T-helper 1 cell treated with Interleukin-12 subunit alpha and Interleukin-12 subunit beta and Interleukin-4 antibody, amounts not matched to agents 30 μg/mL and 1 μg/mL, for 36 hours (primary cell): ENCODE results near the gene PRKAR1A.
"Not testable (repeated sequence)": the region's sequence is repeated elsewhere in the genome, so short reads cannot be mapped to it uniquely, and the experiment has no call there.

Source experiments
- H3K27ac Mint-ChIP-seq: one replicate; pipeline ENCODE4 v1.8.0; 2021; ENCODE audit warnings: mild to moderate bottlenecking, mixed read lengths
- H3K27me3 Mint-ChIP-seq: one replicate; pipeline ENCODE4 v1.8.0; 2021; ENCODE audit warnings: low read depth, mixed read lengths
- H3K36me3 Mint-ChIP-seq: one replicate; pipeline ENCODE4 v1.8.0; 2021; ENCODE audit warnings: low read depth, mixed read lengths
- H3K4me1 Mint-ChIP-seq: one replicate; pipeline ENCODE4 v1.8.0; 2021; ENCODE audit warnings: low read depth, mixed read lengths
- H3K4me3 Mint-ChIP-seq: one replicate; pipeline ENCODE4 v1.8.0; 2021; ENCODE audit warnings: mild to moderate bottlenecking, moderate library complexity, mixed read lengths
- H3K9me3 Mint-ChIP-seq: one replicate; pipeline ENCODE4 v1.8.0; 2021; ENCODE audit warnings: mixed read lengths

The PRKAR1A gene

DNA sequence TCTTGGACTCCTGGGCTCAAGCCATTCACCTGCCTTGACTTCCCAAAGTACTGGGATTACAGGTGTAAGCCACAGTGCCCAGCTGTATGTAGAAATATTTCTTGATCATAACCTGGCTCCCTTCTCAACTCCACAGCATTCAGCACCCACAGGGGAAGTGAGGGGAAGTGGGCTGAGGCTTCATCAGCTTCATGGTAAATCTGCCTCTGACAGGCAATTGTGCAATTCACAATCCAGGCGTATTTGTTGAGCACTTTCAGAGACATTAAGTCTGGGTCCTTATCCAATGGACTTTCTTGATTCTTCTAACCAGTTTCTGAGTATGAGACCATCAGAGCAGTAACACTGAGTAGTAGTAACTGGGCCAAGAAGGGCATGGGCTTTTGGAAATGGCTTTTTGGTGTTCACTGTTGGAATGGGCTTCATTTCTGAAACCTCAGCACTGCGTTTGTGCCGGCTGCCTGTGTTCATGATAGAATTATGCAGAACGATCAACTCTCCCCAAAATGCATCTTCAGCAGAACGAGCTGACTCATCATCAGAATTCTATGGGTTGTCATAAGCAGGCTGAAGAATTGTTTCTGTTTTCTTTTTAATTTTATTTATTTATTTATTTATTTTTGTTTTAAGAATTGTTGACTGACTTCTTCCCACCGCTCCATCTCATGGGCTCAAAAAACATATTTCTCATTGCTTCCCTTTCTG lies 60.1 kb downstream of the PRKAR1A start:
- no peak overlapping the region for H3K27ac Mint-ChIP-seq
- H3K4me1 Mint-ChIP-seq = no peaks in the 10 kb centered on the region
- H3K36me3 Mint-ChIP-seq = no peaks in the 10 kb centered on the region
- H3K9me3 Mint-ChIP-seq = no peaks in the 10 kb centered on the region
- H3K27me3 Mint-ChIP-seq = no peaks in the 10 kb centered on the region
- H3K4me3 Mint-ChIP-seq = no peak overlapping the region

- no peak overlapping the region for H3K27ac Mint-ChIP-seq
- no peaks in the 10 kb centered on the region for H3K4me1 Mint-ChIP-seq
- no peaks in the 10 kb centered on the region for H3K36me3 Mint-ChIP-seq
- no peaks in the 10 kb centered on the region for H3K27me3 Mint-ChIP-seq
- H3K9me3 Mint-ChIP-seq = no peaks in the 10 kb centered on the region
- no peak overlapping the region for H3K4me3 Mint-ChIP-seq
These were observed 61.1 kb downstream of the PRKAR1A start for GRCh38 chr17:68573338-68573737.

GRCh38 chr17:68576137-68576536 lies 63.9 kb downstream of the PRKAR1A start:
- Mint-ChIP-seq H3K36me3 (no peaks in the 10 kb centered on the region), H3K9me3 (no peaks in the 10 kb centered on the region), H3K4me3 (no peak overlapping the region), H3K4me1 (no peaks in the 10 kb centered on the region), H3K27ac (no peak overlapping the region), H3K27me3 (peaks cover 4% of the 10 kb centered on the region)

DNA sequence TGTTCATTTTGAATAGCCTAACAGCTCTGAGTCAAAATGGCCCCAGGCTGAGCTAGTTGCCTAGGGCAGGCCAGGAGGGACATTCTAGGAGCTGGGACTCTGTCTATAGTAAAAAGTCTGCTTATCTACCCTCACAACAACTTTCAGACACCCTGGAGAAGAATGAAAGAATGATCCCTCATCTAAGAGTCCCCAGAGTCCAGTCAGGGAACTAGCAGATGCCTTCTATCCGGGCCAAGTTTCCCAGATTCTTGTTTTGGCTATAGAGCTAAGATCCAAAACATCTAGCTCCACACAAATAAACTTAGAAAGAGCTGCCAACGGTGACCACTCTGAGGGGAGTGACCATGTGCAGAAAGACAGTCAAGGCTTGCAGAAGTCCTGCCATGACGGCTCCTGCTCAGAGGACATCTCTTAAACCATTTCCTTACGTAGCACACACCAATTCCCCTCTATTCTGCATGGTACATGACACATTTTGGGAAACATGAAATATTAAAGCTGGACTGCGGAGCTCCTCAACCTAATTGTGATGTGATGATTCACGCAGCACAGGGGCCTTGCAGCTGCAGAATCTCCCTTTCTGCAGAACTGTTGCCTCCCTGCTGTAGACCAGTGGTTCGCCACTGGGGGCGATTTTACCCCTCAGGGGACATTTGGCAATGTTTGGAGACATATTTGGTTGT lies 64.7 kb downstream of the PRKAR1A start:
- no peak overlapping the region for H3K27ac Mint-ChIP-seq
- no peak overlapping the region for H3K4me3 Mint-ChIP-seq
- no peaks in the 10 kb centered on the region for H3K9me3 Mint-ChIP-seq
- no peaks in the 10 kb centered on the region for H3K36me3 Mint-ChIP-seq
- no peaks in the 10 kb centered on the region for H3K4me1 Mint-ChIP-seq
- H3K27me3 Mint-ChIP-seq = peaks cover 4% of the 10 kb centered on the region

GRCh38 chr17:68577497-68577821 lies 65.2 kb downstream of the PRKAR1A start:
- H3K27ac Mint-ChIP-seq = no peak overlapping the region
- H3K36me3 Mint-ChIP-seq = no peaks in the 10 kb centered on the region
- H3K27me3 Mint-ChIP-seq = peaks cover 4% of the 10 kb centered on the region
- H3K9me3 Mint-ChIP-seq = no peaks in the 10 kb centered on the region
- H3K4me1 Mint-ChIP-seq = no peaks in the 10 kb centered on the region
- H3K4me3 Mint-ChIP-seq = no peak overlapping the region

GRCh38 chr17:68578236-68578635 lies 66.0 kb downstream of the PRKAR1A start:
- H3K27ac Mint-ChIP-seq = no peak overlapping the region
- H3K4me1 Mint-ChIP-seq = no peaks in the 10 kb centered on the region
- H3K36me3 Mint-ChIP-seq = no peaks in the 10 kb centered on the region
- no peaks in the 10 kb centered on the region for H3K9me3 Mint-ChIP-seq
- H3K27me3 Mint-ChIP-seq = peaks cover 4% of the 10 kb centered on the region
- H3K4me3 Mint-ChIP-seq = no peak overlapping the region

GRCh38 chr17:68579194-68579927 lies 67.1 kb downstream of the PRKAR1A start:
- H3K36me3 Mint-ChIP-seq = no peaks in the 10 kb centered on the region
- H3K27ac Mint-ChIP-seq = no peak overlapping the region
- H3K9me3 Mint-ChIP-seq = no peaks in the 10 kb centered on the region
- H3K4me1 Mint-ChIP-seq = no peaks in the 10 kb centered on the region
- peaks cover 5% of the 10 kb centered on the region for H3K27me3 Mint-ChIP-seq
- H3K4me3 Mint-ChIP-seq = no peak overlapping the region

GRCh38 chr17:68580236-68580770 lies 68.1 kb downstream of the PRKAR1A start:
- Mint-ChIP-seq H3K27me3 (peaks cover 7% of the 10 kb centered on the region), H3K36me3 (no peaks in the 10 kb centered on the region), H3K4me3 (no peak overlapping the region), H3K4me1 (no peaks in the 10 kb centered on the region), H3K9me3 (no peaks in the 10 kb centered on the region), H3K27ac (no peak overlapping the region)

GRCh38 chr17:68581863-68582645 lies 69.8 kb downstream of the PRKAR1A start:
- H3K4me3 Mint-ChIP-seq = no peak overlapping the region
- H3K4me1 Mint-ChIP-seq = no peaks in the 10 kb centered on the region
- H3K36me3 Mint-ChIP-seq = no peaks in the 10 kb centered on the region
- H3K9me3 Mint-ChIP-seq = no peaks in the 10 kb centered on the region
- no peak overlapping the region for H3K27ac Mint-ChIP-seq
- peaks cover 7% of the 10 kb centered on the region for H3K27me3 Mint-ChIP-seq

DNA sequence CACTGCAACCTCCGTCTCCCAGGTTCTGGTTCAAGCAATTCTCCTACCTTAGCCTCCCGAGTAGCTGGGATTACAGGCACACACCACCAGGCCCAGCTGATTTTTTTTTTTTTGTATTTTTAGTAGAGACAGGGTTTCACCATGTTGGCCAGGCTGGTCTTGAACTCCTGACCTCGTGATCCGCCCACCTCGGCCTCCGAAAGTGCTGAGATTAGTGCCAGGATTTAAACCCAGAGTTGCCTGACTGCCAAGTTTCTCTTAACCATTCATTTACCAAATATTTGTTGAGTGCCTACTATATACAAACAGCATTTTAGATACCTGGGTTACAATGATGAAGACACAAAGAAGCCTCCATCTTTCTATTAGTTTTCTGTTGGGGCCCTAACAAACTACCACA lies 70.6 kb downstream of the PRKAR1A start:
- not testable (repeated sequence) for H3K4me1 Mint-ChIP-seq, H3K27me3 Mint-ChIP-seq, H3K4me3 Mint-ChIP-seq, H3K9me3 Mint-ChIP-seq, H3K36me3 Mint-ChIP-seq, H3K27ac Mint-ChIP-seq

DNA sequence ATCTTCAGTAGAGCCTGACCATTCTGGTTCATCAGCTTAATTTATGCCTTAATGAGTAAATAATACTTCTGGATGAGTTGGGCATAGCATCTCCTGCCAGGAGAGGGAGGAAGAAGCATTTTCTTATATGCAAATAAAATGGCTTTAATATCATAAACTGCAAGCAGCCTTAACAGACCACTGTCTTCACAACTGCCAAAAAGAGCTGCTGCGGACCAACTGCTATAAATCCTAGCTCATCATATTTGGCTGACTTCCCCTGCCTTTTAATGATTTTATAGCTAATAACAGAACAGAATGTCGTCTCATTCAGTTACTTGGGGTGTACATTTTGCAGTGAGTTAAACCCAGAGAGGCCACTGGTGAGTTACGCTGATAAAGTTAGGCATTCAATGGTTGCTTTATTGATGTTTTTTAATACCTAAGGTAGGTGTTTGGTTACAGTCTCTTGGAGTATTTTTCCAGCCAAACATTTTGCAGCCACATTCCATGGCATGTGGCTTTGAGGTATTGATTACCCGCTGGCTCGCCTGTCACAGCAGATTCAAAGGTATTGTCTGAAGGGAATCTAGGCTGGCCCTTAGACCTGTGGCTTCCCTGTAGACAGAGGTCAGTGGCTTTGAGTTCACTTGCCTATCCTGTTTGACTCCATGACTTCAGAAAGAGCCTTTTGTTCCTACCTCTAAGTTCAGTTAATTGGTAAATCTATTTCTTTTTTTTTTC lies 72.5 kb downstream of the PRKAR1A start:
- H3K4me3 Mint-ChIP-seq = no peak overlapping the region
- peaks cover 15% of the 10 kb centered on the region for H3K27me3 Mint-ChIP-seq
- H3K36me3 Mint-ChIP-seq = no peaks in the 10 kb centered on the region
- no peak overlapping the region for H3K27ac Mint-ChIP-seq
- H3K9me3 Mint-ChIP-seq = no peaks in the 10 kb centered on the region
- no peaks in the 10 kb centered on the region for H3K4me1 Mint-ChIP-seq

DNA sequence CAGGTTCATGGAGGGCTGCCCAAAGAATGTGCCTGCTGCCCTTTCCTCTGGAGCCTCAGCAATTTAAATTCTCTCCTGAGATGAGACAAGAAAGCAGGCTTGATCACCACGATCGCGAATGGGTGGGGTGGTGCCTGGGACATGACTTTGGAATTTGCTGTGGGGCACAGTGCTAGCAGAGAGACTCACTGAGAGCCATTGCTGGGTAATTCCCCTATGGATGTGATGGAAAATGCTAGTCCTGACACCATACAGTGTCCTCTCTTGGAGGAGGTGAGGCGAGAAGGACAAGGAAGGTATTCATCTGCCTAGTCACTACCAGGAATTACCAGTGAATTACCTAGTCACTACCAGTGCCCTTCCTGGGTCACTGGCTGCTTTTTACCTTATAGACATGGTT lies 73.4 kb downstream of the PRKAR1A start:
- Mint-ChIP-seq H3K4me1 (no peaks in the 10 kb centered on the region), H3K27ac (no peak overlapping the region), H3K36me3 (no peaks in the 10 kb centered on the region), H3K27me3 (peaks cover 15% of the 10 kb centered on the region), H3K4me3 (no peak overlapping the region), H3K9me3 (no peaks in the 10 kb centered on the region)

DNA sequence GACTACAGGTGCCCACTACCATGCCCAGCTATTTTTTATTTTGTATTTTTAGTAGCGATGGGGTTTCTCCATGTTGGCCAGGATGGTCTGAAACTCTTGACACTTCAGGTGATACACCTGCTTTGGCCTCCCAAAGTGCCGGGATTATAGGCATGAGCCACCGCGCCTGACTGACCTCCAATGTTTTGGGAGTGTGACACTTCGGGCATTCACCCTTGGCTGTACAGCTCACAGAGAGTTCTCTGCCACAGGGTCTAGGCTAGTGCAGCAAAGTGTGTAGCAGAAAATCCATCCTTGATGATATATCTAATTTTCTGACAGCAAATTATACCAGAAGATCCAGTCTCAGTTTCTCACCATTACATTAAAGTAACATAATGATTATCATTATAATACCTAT lies 74.8 kb downstream of the PRKAR1A start:
- H3K4me1 Mint-ChIP-seq = no peaks in the 10 kb centered on the region
- H3K36me3 Mint-ChIP-seq = no peaks in the 10 kb centered on the region
- no peaks in the 10 kb centered on the region for H3K9me3 Mint-ChIP-seq
- peaks cover 15% of the 10 kb centered on the region for H3K27me3 Mint-ChIP-seq
- H3K27ac Mint-ChIP-seq = no peak overlapping the region
- H3K4me3 Mint-ChIP-seq = no peak overlapping the region

GRCh38 chr17:68587847-68588246 lies 75.6 kb downstream of the PRKAR1A start:
- no peak overlapping the region for H3K27ac Mint-ChIP-seq

More at GRCh38 chr17:68587847-68588246, 75.6 kb downstream of the PRKAR1A start:
- peaks cover 19% of the 10 kb centered on the region for H3K27me3 Mint-ChIP-seq
- H3K4me1 Mint-ChIP-seq = no peaks in the 10 kb centered on the region
- H3K36me3 Mint-ChIP-seq = no peaks in the 10 kb centered on the region
- H3K4me3 Mint-ChIP-seq = no peak overlapping the region
- H3K9me3 Mint-ChIP-seq = no peaks in the 10 kb centered on the region
